ENCODE measurements around the gene KRT15. TPM values are rescaled to one million over a fixed set of nuclear protein-coding genes. Genes with fewer than 3 reads are reported as not detected.

Gene KRT15
- total RNA-seq, 1 donor, result 0.63 TPM

GRCh38 chr17:41528959-41529353, 10.3 kb upstream of the KRT15 start:
- no peak overlapping the region for H3K4me3 ChIP-seq (ENCODE audit: low read depth, low read length)
- no peak for TF ChIP-seq CTCF (IDR thresholded peaks at IDR 0.05; ENCODE audit: insufficient read depth, low read length)
- DNase-seq (ENCODE audit: low read depth), result no peak

- peak overlapping the region; percentile 50 for H3K4me3 ChIP-seq (ENCODE audit: low read depth, low read length)
- TF ChIP-seq CTCF (IDR thresholded peaks at IDR 0.05; ENCODE audit: insufficient read depth, low read length), result no peak
- DNase-seq (ENCODE audit: low read depth), result no peak
These were observed 8.7 kb upstream of the KRT15 start for GRCh38 chr17:41527063-41528023.

- H3K4me3 ChIP-seq (ENCODE audit: low read depth, low read length), result no peak overlapping the region
- DNase-seq (ENCODE audit: low read depth), result no peak
- TF ChIP-seq CTCF (IDR thresholded peaks at IDR 0.05; ENCODE audit: insufficient read depth, low read length), result no peak
These were observed 5.6 kb upstream of the KRT15 start for GRCh38 chr17:41524261-41524660.

GRCh38 chr17:41523787-41524186, 5.1 kb upstream of the KRT15 start:
- TF ChIP-seq CTCF (IDR thresholded peaks at IDR 0.05; ENCODE audit: insufficient read depth, low read length), result no peak

GRCh38 chr17:41523225-41523593, 4.5 kb upstream of the KRT15 start:
- H3K4me3 ChIP-seq (ENCODE audit: low read depth, low read length), result no peak overlapping the region
- TF ChIP-seq CTCF (IDR thresholded peaks at IDR 0.05; ENCODE audit: insufficient read depth, low read length), result no peak
- DNase-seq (ENCODE audit: low read depth), result no peak

More at GRCh38 chr17:41523787-41524186, 5.1 kb upstream of the KRT15 start:
- no peak overlapping the region for H3K4me3 ChIP-seq (ENCODE audit: low read depth, low read length)
- no peak for DNase-seq (ENCODE audit: low read depth)

GRCh38 chr17:41522301-41523224, 3.9 kb upstream of the KRT15 start:
- no peak overlapping the region for H3K4me3 ChIP-seq (ENCODE audit: low read depth, low read length)
- DNase-seq (ENCODE audit: low read depth), result no peak
- TF ChIP-seq CTCF (IDR thresholded peaks at IDR 0.05; ENCODE audit: insufficient read depth, low read length), result no peak
